HG02678 (cell line): ENCODE results near the gene NDUFA8.

ENCODE experiments used
- ATAC-seq: cut with Tn5 transposase; IDR thresholded peaks from one replicate; pipeline ENCODE4 v1.9.1; 2021; ENCODE audit warnings: mild to moderate bottlenecking, moderate library complexity; ENCODE audit not compliant: unreplicated experiment

The NDUFA8 gene

DNA sequence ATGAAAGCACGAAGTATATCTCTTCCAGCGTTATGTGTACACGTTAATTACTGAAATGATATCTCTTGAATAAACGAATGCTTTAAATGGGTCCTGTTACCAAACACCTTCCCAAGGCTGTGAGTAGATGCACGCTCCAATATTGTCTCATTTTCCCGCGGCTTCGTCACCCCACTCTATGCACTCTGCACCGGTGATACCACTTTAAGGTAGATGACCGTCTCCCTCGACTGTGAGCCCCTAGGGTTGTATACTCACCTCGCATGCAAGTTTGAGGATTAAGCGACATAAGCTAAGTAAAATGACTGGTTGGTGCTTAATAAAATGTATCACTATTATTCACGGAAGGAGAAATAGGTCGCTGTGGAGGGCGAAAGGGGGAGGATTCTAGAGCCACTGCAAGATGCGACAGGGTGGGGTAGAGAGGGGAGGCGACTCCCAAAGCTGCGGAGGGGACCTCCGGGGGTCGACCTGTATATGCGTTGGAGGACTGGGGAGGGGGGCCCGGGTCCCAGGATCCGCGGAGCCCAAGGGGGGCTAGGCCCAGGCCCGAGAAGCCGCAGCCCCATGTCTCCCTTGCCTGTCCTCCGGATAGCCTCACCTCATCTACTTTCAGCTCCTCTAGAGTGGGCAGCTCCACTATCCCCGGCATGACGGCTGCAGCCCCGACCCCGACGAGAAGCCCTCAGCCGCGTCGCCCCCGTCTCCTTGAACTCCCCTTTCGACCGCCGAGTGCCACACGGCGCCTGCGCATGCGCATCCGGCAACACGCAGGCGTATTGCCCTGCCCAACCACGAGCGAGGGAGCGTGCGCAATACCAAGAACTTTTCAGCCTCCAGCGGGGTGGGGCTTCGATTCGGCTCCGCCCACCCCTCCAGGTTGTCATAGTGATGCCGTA, at the start of gene NDUFA8, which contains the start of gene MORN5:
Gene NDUFA8 (minus strand): TSS at position 754 of the 899 bp plus-strand sequence. CDS start 102 bp downstream, at position 652.
Gene MORN5 (plus strand): TSS at position 883 of the 899 bp plus-strand sequence. CDS start 65 bp downstream, outside the sequence.
- peak; percentile 96 for ATAC-seq

DNA sequence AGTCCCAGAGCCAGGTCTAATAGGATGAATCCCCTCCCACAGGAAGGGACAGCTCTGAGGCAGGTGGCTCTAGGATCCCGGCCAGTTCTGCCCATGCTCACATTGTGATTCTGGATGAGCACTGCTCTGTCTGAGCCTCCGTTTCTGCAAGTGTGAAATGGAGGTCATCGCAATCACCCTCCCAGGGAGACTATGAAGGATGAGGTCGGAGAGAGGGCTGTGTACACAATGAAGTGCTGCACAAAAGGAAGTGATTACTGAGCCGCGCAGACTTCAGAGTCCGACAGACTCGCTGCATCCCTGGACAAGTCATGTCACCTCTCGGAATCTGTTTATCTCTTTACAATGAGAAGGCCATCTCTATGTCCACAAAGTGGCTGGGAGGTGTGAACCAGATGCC, 47.5 kb upstream of the NDUFA8 start:
- ATAC-seq, result no peak

DNA sequence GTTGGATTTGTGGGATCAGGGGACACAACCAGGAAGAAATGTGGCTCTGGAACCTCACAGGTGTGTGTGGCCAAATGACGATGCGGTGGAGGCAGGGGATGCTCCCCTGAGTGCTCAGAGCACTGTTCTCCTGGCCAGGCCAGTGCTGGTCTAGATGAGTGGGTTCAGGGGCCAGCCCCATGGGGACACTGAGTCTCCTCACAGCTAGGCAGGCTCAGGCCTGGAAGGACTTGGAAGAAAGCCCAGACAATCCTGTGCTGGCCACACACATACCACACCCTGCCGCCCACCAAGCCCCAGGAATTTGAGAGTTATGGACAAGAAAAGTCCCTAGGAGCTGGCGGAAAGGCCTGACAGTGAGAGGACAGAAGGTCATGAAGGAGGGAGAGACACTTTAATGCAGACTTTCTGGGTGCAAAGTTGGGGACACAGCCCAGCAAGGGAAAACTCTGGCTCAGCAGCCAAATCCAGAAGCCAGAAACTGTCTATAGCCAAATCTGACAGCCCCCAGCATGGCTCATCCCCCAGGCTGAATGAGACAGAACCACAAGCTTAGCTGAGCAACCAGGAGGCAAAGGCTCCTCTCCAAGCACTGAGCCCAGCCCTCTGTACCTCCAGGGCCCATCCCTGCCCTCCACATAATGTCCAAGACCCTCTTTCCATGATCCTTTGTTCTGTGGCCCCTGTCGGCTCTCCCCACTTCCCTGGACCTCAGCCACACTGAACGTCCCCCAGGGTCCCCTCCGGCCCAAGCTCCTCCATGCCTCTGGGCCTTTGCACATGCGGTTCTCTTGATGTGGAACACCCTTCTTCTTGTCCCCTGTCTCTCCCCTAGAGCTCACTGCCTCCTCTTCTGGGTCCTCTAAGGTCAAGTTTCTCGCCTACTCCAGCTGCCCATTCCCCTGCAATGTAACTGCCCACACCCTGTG, 46.8 kb upstream of the NDUFA8 start:
- no peak for ATAC-seq

DNA sequence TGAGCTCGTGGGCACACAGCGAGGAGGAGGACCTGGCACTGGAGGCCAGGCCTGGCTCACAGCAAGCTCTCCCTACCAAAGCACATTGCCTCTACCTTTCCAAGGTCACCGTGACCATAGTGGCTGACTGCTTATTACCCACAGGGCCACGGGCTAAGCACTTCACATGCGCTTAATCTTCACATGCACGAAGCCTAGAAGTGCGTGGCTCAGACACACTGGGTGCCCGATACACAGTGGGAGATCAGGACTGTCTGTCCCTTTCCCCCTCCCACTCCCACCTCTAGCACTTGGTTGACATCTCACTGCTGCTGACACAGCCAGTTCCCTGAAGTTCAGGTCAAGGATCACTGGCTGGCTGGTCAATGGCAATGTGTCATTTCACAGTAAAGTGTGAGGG, 45.6 kb upstream of the NDUFA8 start:
- ATAC-seq, result no peak

DNA sequence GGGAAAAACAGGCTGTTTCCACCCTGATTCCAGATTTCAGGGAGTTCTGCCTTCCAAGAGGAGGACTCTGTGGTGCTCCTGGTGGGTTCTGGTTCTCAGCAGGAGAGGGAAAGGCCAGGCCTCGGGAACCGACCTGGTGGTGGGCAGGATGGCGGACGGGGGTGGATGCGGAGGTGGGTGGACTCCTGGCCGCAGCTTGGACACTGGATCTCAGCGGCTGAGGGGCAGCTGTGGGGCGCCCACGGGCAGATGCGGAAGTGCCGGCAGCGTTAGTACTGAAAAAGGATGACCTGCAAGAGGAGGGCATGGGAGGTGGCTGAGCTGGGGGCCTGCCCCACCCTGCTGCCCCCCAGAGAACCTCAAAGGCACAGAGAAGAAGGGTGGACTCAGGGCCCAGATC, 44.9 kb upstream of the NDUFA8 start:
- no peak for ATAC-seq

DNA sequence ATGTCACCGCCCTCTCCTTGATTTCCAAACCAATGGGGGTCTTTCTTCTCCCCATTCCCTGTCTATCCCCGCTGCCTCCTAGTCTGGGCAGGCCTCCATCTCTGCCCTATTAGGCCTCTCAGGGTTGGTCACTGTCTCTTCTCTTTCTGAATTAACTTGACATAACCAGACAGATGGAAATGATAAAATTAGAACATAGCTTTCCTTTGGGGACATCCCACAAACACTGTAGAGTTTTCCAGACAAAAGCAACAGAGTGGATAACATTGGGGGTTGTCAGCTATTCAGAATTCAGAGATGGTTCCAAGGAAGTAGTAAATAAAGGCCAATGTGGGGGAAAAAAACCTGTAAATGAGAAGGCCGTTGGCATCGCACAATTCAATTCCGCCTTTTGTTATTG, 44.5 kb upstream of the NDUFA8 start:
- ATAC-seq, result no peak

DNA sequence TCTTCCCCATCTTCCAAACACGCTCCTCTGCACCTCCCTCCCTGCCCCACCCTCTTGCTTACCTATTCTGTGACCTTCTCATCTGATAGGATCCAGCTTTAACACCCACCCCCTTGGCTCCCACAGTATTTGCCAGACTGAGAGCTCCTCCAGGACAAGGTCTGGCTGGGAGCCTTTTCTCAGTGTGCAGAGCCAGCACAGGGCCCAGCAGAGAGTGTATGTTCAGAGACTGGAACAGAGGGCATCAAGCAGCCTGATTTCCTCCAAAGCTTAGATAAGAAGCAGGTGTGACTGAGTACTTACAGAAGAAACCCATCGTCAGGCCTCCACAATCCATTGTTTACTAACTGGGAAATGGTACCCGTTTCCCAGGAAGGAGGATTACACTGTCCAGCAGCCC, 42.5 kb upstream of the NDUFA8 start:
- ATAC-seq, result no peak

DNA sequence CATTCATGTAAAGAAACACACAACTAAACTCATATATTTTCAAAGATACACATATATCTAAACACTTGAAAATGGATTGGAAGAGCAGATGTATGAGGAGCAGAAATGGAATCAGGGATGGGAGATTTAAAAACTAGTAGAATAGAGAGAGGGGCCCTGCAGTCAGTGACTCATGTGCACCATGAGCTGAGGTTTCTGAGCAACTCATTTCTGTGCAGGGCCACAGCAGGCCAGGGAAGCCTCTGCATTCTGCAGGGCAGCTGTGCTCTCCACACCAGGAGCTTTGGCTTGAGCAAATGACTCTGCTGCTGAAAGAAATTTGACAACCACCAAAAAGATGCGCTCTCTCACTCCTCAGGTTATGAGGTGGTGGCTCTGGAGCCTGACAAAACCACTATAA, 42.1 kb upstream of the NDUFA8 start:
- no peak for ATAC-seq

DNA sequence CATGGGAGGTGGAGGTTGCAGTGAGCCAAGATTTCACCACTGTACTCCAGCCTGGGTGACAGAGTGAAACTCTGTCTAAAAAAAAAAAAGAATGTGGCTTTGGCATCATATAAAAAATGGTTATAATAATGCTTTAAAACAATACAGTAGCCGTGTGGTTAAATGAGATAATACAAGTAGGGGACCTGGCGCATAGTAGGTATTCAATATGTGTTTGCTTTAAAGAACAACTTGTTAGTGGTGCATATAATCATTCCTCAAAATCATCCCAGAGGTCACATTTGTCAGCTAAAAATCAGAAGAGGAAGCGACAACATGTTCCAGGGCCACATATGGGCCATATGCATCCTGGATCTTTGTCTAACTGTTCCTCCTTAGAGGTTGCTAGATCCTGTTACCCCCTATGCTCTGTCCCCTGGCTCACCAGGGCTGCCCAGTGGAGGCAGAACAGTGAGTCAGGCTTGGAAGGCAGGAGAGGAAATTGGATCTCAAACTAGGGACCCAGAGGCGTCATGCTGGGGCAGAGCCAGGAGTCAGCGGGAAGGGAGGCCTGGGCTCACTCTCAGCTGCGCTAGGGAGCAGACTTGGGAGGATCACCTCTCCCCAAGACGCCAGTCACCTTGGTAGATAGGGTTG, 41.5 kb upstream of the NDUFA8 start:
- ATAC-seq, result no peak

DNA sequence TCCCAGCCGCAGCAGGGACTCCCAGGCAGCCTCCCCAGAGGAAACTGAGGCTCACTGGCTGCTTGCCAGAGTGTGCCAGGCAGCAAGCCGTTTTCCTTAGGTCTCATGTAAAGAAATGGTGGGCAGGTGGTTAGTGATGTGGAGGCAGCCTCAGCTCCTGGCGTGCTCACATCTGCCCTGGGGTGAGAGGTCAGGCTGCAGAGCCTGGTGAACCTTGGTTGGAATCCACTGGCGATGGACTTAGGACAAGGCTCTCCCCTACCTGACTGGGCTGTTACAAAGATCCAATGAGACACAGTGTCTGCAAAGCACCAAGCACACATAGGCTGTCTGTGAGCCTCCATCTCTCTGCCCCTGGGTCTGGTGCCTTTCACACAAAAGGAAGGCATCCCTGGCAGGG, 38.3 kb upstream of the NDUFA8 start:
- no peak for ATAC-seq

DNA sequence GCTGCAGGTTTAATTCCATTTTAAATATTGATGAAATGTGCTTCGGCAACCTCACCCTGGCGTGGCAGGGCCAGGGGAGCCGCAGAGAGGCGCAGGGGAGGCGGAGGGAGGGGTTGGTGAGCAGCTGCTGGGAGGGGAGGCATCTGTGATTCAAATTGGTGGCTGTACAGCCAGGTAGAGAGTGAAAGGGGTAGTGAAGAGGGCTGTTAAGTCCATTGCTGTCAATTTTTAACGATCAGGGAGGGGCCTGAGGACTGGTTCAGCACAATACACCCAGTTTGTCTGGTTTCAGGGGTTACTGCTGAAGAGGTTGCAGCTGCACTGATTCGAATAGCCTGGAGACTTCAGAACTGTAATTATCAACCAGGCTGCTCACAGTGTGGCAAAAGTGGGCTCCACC, 37.8 kb upstream of the NDUFA8 start:
- no peak for ATAC-seq

DNA sequence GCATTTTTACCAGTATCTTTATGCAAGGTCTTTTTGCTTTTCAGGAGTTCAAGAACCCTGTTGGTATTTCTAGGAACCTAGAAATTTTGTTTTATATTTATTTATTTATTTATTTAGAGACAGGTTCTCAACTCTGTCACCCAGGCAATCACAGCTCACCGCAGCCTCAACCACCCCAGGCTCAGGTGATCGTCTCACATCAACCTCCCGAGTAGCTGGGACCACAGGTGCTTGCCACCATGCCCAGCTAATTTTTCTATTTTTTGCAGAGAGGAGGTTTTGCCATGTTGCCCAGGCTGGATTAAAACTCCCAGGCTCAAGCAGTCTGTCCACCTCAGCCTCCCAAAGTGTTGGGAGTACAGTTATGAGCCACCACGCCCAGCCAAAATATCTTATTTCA, 36.3 kb upstream of the NDUFA8 start:
- ATAC-seq, result no peak

DNA sequence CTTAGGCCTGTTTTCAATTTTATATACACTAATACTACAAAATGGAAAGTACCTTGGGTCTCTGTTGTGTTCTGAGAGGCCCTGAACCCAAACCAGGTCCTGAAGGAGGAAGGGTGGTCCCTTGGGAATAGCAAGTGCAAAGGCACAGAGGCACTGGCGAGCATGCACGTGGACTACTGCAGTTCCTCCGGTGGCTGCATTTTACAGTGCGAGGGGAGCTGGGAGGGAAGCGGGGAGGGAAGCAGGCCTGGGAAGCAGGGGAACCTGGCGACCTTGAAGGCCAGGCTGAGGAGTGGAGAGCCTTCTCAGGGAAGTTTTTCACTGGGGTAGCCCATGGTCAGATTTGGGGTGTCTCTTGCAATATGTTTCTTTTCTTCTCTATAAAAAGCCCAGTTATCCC, 34.1 kb upstream of the NDUFA8 start:
- ATAC-seq, result no peak

DNA sequence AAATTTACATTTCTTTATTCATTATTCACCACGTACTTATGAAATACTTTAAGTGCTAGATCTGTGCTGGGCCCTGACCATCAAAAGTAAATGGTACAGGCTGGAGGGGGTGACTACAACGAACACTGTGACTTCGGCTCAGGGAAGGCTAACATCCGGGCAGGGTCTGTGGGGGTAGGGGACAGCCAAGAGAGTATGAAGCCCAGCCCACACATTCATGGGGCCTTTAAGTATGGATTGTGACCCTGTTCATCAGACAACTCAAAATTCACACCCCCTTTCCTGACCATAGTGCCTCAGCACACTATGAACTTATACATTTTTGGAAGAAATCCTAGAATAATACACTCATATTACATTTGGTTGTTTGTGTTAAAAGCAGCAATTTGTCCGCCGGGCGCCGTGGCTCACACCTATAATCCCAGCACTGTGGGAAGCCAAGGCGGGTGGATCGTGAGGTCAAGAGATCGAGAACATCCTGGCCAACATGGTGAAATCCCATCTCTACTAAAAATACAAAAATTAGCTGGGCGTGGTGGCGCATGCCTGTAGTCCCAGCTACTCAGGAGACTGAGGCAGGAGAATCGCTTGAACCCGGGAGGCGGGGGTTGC, 33.4 kb upstream of the NDUFA8 start:
- ATAC-seq, result no peak

DNA sequence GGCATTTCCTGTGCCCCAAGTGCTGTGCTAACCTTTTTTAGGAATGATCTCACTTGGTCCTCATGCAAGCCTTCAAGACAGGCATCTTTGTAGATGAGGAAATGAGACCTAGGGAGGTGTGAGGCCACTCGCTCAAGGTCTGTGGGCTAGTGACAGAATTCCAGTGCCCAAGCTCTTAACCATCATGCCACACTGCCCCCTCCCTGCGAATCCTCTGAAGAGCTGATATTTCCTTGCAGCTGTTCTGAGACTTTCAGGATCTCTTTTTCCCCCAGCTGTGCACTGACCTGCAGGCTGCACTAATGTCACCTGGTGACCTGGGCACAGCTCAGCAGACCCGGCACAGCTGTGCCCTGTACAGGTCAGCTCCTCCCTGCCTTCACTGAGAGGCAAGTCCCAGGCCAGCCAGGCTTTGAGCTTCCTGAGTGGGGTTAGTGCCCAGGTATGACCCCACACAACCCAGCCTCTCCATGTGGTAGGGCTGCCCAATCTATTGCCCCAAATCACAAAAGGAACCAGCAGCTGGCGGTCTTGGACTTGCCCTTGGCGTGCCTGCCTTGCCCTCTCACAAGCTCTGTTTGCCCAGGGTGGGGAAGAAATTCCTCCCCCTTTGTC, 32.8 kb upstream of the NDUFA8 start:
- ATAC-seq, result no peak

DNA sequence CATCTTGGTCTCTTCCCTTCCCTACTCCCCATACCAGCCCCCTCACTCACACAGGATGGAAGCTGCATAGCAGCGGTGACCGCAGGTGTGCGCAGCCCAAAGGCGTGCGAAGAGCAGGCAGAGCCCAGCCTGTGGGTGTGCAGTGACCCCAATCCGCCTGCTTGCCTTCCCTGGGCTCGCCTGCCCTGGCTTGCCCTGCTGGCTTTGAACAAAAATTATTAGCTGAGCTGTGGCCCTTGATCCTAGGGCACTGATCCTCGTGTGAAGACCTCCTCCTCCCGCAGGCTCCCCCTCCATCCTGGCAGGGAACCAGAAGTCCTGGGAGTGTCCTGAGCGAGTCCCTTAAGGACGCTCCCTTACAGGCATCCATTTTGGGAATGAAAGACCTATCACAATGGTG, 32.0 kb upstream of the NDUFA8 start:
- no peak for ATAC-seq

DNA sequence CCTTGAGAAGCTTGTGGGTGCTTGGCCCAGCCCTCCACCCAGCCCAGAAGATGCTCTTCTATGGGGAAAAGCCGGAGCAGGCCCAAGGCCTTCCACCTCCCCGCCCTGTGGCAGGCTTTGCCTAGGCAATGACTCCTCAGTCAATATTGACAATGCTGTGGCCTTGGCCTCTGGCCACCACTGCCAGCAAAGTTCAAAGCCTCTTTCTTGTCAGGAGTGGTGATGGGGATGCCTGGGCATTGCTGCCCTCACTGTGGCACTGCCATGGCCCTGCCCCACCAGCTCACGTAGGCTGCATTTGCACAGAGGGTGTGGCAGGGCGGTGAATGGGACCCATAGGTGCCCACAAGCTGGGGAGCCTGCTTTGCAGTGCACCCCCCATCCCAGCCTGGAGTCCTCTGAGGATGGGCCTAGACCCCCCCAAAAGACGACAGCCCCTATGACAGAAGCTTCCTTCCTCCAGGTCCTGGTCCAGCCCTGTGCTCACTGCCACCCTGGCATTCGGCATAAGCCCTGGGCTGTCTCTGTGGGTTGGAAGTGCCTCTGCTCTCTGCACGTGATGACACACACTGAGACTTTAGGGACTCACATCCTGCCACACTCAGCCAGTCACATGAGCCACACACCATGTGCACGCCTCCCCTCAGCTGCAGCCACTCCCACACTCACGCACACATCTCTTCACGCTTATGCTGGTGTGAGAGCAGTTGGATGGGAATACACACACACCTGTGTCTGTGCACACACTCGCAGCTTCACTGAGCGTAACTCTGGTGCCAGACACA, 31.2 kb upstream of the NDUFA8 start:
- no peak for ATAC-seq

DNA sequence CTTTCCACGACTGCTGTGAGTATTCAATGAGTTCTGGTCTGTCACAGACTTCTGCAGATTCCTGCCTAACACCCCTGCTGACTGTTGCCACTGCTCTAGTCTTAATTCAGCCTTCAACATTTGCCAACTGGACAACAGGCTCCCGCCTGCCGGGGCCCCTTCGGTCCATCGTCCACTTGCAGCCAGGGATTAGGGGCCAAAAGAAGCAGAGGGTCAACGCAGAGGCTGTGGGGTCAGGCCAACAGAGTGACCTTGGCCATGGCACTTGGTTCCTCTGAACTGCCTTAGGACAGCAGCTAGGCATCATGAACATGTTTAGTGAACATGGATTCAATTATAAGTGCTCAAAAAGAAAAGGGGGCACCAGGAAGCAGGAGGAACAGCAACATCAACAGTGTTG, 28.8 kb upstream of the NDUFA8 start:
- no peak for ATAC-seq

DNA sequence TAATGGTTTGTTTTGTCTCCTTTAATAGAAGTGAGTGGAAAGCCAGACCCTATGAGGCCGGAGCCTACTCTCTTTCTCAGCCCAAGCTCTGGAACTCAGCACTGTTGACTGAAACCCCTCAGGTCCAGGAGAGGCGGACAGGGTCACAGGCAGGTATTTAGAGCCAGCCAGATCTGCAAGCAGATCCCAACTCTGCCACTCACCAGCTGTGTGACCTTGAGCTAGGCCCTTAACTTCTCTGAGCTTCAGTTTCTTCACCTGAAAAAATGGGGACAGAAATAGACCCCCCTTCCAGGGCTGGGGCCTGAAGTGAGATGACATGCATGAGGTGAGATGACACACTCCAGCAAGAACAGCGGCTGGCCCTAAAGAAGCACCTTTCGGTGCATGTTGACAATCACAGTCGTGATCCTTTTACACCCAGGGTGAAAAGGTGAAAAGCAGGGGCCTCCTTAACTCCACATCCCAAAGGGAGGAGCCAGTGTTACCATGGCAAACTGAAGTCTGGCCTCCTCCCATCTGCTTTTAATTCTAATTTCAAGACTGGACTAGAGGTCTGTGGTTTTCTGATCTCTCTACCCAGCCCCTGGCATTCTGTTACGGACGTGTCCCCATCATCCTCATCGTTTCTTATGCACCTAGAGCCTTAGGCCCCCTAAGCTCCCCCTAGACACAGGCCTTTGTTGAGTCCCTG, 27.3 kb upstream of the NDUFA8 start:
- no peak for ATAC-seq
